ENCODE results near the gene C1GALT1. TPM values are rescaled to one million over a fixed set of nuclear protein-coding genes. Genes with fewer than 3 reads are reported as not detected.
A peak's percentile ranks its signal among the peaks of the same experiment; 100 is the strongest.

Gene C1GALT1
- total and polyA plus RNA-seq, 12 donors = 3.6 to 217 (median 18.2) TPM

DNA sequence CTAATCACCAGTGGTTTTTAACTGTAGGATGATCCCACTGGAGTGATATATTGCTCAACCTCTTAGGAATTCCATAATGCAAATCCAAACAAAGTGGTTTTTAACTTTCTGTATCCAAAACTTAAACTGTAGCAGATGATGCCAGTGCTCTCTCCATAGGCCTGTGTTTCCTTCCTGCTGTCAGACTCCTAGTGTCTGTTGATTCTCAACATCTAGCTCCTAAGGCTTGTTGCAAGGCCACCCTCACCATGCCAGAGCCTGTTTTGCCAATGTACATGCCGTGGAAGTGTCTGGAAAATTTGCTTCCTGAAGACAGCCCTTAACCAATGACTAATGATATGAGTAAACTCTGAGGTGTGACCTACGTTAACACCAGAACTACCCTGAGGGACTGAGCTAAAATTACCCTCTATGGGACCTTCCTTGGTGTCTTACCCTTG is 39.3 kb downstream of the C1GALT1 start:
- Histone ChIP-seq H3K9me3 (replicated peaks in 1 of 3) (no peaks in the 10 kb centered on the region), H3K4me3 (no peak overlapping the region), H3K27ac (no peak overlapping the region), H3K4me1 (replicated peaks in 1 of 2) (peaks cover 0 to 15% of the 10 kb centered on the region in 2 donors), H3K36me3 (replicated peaks in 1 of 2) (no peaks in the 10 kb centered on the region), H3K27me3 (no peaks in the 10 kb centered on the region)
- peak in 1 of 7 donors; percentile 13 for DNase-seq
- WGBS, 4 donors = 56 to 67% (median 57%) methylated on average over 2 of the region's 2 CpGs
- TF ChIP-seq CTCF (IDR thresholded peaks at IDR 0.05) (no peak), POLR2A (IDR thresholded peaks at IDR 0.05) (no peak)
- intact Hi-C loops (cut with DNase I) = no loop called here

DNA sequence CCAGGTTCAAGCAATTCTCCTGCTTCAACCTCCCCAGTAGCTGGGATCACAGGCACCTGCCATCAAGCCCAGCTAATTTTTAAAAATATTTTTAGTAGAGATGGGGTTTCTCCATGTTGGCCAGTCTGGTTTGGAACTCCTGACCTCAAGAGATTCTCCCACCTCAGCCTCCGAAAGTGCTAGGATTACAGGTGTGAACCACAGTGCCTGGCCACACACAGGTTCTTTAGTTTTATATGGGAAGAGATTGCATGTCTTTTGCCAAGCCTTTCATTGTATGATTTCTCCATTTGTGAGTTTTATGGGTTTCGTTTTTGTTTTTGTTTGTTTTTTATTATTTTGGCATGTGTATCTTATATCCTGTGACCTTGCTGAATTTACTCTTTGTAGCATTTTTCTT is 40.9 kb downstream of the C1GALT1 start:
- 78 to 85% (median 80%) methylated on average over 2 of the region's 2 CpGs for WGBS, 4 donors
- H3K27ac ChIP-seq = no peak overlapping the region
- H3K4me3 ChIP-seq = no peak overlapping the region
- DNase-seq = no peak
- H3K27me3 ChIP-seq = no peaks in the 10 kb centered on the region
- H3K9me3 ChIP-seq (replicated peaks in 1 of 3) = no peaks in the 10 kb centered on the region
- TF ChIP-seq CTCF (IDR thresholded peaks at IDR 0.05) (no peak), POLR2A (IDR thresholded peaks at IDR 0.05) (no peak)
- no peaks in the 10 kb centered on the region for H3K36me3 ChIP-seq (replicated peaks in 1 of 2)
- peaks cover 0 to 15% of the 10 kb centered on the region in 2 donors for H3K4me1 ChIP-seq (replicated peaks in 1 of 2)
- intact Hi-C loops (cut with DNase I) = no loop called here

GRCh38 chr7:7226407-7226806 is 44.1 kb downstream of the C1GALT1 start:
- no peaks in the 10 kb centered on the region for H3K36me3 ChIP-seq (replicated peaks in 1 of 2)
- H3K4me1 ChIP-seq (replicated peaks in 1 of 2) = peaks cover 0 to 7% of the 10 kb centered on the region in 2 donors
- peaks cover 0 to 12% (median 6%) of the 10 kb centered on the region in 3 donors for H3K9me3 ChIP-seq (replicated peaks in 1 of 3)
- H3K27ac ChIP-seq = no peak overlapping the region
- no peak overlapping the region for H3K4me3 ChIP-seq
- no peak for TF ChIP-seq CTCF (IDR thresholded peaks at IDR 0.05)
- no peak for TF ChIP-seq POLR2A (IDR thresholded peaks at IDR 0.05)
- no peak for DNase-seq
- intact Hi-C loops (cut with DNase I) = no loop called here
- H3K27me3 ChIP-seq = no peaks in the 10 kb centered on the region
- WGBS, 4 donors = 96 to 97% (median 97%) methylated on average over 5 of the region's 5 CpGs

DNA sequence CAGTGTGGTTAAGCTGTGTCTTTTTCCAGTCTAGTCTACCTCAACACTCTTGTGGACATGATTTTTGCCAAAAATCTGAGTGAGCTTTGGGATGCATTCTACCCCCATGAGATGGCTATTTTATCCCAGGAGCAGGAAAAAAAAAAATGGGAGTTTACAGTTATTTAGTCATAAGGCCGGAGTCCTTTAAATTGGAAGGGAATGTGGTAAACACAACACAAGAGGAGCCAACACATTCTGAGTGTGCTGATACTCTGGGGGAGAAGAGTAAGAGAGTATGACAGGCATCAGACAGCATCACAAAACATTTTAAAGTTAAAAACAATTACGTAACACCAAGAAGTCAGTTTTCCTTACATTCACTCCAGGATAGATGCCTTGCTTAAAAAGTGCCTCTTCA is 46.1 kb downstream of the C1GALT1 start:
- H3K4me1 ChIP-seq (replicated peaks in 1 of 2) = no peaks in the 10 kb centered on the region
- no peak overlapping the region for H3K27ac ChIP-seq
- H3K9me3 ChIP-seq (replicated peaks in 1 of 3) = peaks cover 0 to 17% (median 6%) of the 10 kb centered on the region in 3 donors
- H3K4me3 ChIP-seq = no peak overlapping the region
- no peak for TF ChIP-seq POLR2A (IDR thresholded peaks at IDR 0.05)
- no peak for TF ChIP-seq CTCF (IDR thresholded peaks at IDR 0.05)
- H3K36me3 ChIP-seq (replicated peaks in 1 of 2) = no peaks in the 10 kb centered on the region
- DNase-seq = no peak
- intact Hi-C loops (cut with DNase I) = no loop called here
- 47 to 97% (median 76%) methylated on average over 2 of the region's 2 CpGs for WGBS, 4 donors
- no peaks in the 10 kb centered on the region for H3K27me3 ChIP-seq

All from adrenal gland (tissue), 12 donors.